ENCODE measurements around the gene PCYT1A.
"Not testable (repeated sequence)": the region's sequence is repeated elsewhere in the genome, so short reads cannot be mapped to it uniquely, and the experiment has no call there.

The PCYT1A gene

GRCh38 chr3:196207833-196208607, 79.5 kb downstream of the PCYT1A start:
- no peaks in the 10 kb centered on the region for H4K20me1 ChIP-seq (ENCODE audit: insufficient read depth, low read length)
- ATAC-seq (ENCODE audit: insufficient read depth, low read depth) (0 out of 3 replicates have a peak, but pooled peaks have one; percentile 42), DNase-seq (peak; percentile 34)
- H2AFZ ChIP-seq (ENCODE audit: low read depth, low read length): no peak overlapping the region
- no peaks in the 10 kb centered on the region for H3K27me3 ChIP-seq (ENCODE audit: insufficient read depth, low read length, poor library complexity)
- H3K9me3 ChIP-seq (ENCODE audit: insufficient read depth, low read length, severe bottlenecking): no peaks in the 10 kb centered on the region
- no peaks in the 10 kb centered on the region for H3K79me2 ChIP-seq (ENCODE audit: insufficient read depth, low read length)
- H3K4me2 ChIP-seq (ENCODE audit: insufficient read depth, low read length): no peak overlapping the region
- no peaks in the 10 kb centered on the region for H3K4me1 ChIP-seq (ENCODE audit: insufficient read depth, low read length)
- TF ChIP-seq, protein P1, sequence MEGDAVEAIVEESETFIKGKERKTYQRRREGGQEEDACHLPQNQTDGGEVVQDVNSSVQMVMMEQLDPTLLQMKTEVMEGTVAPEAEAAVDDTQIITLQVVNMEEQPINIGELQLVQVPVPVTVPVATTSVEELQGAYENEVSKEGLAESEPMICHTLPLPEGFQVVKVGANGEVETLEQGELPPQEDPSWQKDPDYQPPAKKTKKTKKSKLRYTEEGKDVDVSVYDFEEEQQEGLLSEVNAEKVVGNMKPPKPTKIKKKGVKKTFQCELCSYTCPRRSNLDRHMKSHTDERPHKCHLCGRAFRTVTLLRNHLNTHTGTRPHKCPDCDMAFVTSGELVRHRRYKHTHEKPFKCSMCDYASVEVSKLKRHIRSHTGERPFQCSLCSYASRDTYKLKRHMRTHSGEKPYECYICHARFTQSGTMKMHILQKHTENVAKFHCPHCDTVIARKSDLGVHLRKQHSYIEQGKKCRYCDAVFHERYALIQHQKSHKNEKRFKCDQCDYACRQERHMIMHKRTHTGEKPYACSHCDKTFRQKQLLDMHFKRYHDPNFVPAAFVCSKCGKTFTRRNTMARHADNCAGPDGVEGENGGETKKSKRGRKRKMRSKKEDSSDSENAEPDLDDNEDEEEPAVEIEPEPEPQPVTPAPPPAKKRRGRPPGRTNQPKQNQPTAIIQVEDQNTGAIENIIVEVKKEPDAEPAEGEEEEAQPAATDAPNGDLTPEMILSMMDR (IDR thresholded peaks at IDR 0.05; ENCODE audit: borderline replicate concordance, extremely low read depth, low read length, poor library complexity, severe bottlenecking): no peak
- TF ChIP-seq EZH2 (IDR thresholded peaks at IDR 0.05; ENCODE audit: borderline replicate concordance, low read depth, low read length, severe bottlenecking): no peak
- H3K4me3 ChIP-seq (ENCODE audit: low read depth in 1 of 2, low read length in 2 of 2): no peak overlapping the region
- H3K9ac ChIP-seq (ENCODE audit: low read depth, low read length): no peak overlapping the region
- H3K36me3 ChIP-seq (ENCODE audit: insufficient read depth, low read length): no peaks in the 10 kb centered on the region
- H3K27ac ChIP-seq (ENCODE audit: low read length): no peak overlapping the region

DNA sequence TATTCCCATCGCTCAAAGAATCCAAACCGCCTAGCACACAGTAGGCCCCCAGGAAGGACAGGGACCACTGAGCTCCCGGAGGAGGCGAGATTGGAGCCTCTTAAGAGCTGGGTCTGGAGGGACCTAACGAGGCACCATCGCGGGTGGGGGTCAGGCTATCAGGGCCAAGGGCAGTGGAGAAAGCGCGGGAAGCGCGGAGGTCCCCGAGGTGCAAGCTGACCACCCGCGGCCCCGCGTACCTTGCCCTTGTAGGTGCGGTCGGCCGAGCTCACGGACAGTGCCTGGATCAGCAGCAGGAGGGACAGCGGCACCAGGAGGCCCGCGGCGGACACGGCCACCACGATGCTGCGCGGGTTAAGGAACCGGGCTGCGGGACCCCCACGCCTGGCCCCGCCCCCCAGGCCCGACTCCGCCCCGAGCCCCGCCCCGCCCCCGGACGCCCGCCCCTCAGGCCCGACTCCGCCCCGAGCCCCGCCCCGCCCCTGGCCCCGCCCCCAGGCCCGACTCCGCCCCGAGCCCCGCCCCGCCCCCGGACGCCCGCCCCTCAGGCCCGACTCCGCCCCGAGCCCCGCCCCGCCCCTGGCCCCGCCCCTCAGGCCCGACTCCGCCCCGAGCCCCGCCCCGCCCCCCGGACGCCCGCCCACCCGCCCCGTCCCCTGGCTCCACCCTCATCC, 80.2 kb downstream of the PCYT1A start:
- Histone ChIP-seq H2AFZ (ENCODE audit: low read depth, low read length) (no peak overlapping the region), H3K36me3 (ENCODE audit: insufficient read depth, low read length) (no peaks in the 10 kb centered on the region), H3K9me3 (ENCODE audit: insufficient read depth, low read length, severe bottlenecking) (no peaks in the 10 kb centered on the region), H3K4me3 (ENCODE audit: low read depth in 1 of 2, low read length in 2 of 2) (no peak overlapping the region), H3K4me2 (ENCODE audit: insufficient read depth, low read length) (no peak overlapping the region), H3K79me2 (ENCODE audit: insufficient read depth, low read length) (no peaks in the 10 kb centered on the region), H3K27ac (ENCODE audit: low read length) (no peak overlapping the region), H3K4me1 (ENCODE audit: insufficient read depth, low read length) (no peaks in the 10 kb centered on the region), H3K9ac (ENCODE audit: low read depth, low read length) (no peak overlapping the region), H4K20me1 (ENCODE audit: insufficient read depth, low read length) (no peaks in the 10 kb centered on the region), H3K27me3 (ENCODE audit: insufficient read depth, low read length, poor library complexity) (no peaks in the 10 kb centered on the region)
- DNase-seq (no peak), ATAC-seq (ENCODE audit: insufficient read depth, low read depth) (no peak)
- no peak for TF ChIP-seq EZH2 (IDR thresholded peaks at IDR 0.05; ENCODE audit: borderline replicate concordance, low read depth, low read length, severe bottlenecking)
- TF ChIP-seq, protein P1 (IDR thresholded peaks at IDR 0.05; ENCODE audit: borderline replicate concordance, extremely low read depth, low read length, poor library complexity, severe bottlenecking): no peak

GRCh38 chr3:196205442-196206205, 81.9 kb downstream of the PCYT1A start:
- not testable (repeated sequence) for H3K4me1 ChIP-seq (ENCODE audit: insufficient read depth, low read length); H4K20me1 ChIP-seq (ENCODE audit: insufficient read depth, low read length)

More at GRCh38 chr3:196205442-196206205, 81.9 kb downstream of the PCYT1A start:
- peak; percentile 26; the same call in 1 of the 3 replicates for ATAC-seq (ENCODE audit: insufficient read depth, low read depth)
- H3K4me3 ChIP-seq (ENCODE audit: low read depth in 1 of 2, low read length in 2 of 2); H2AFZ ChIP-seq (ENCODE audit: low read depth, low read length); H3K9me3 ChIP-seq (ENCODE audit: insufficient read depth, low read length, severe bottlenecking); H3K79me2 ChIP-seq (ENCODE audit: insufficient read depth, low read length); H3K27me3 ChIP-seq (ENCODE audit: insufficient read depth, low read length, poor library complexity); H3K36me3 ChIP-seq (ENCODE audit: insufficient read depth, low read length); H3K27ac ChIP-seq (ENCODE audit: low read length); H3K9ac ChIP-seq (ENCODE audit: low read depth, low read length); H3K4me2 ChIP-seq (ENCODE audit: insufficient read depth, low read length); DNase-seq: not testable (repeated sequence)
- TF ChIP-seq, protein P1 (IDR thresholded peaks at IDR 0.05; ENCODE audit: borderline replicate concordance, extremely low read depth, low read length, poor library complexity, severe bottlenecking): peak; percentile 37

Measured in DND-41 (cell line).